Neuron (in vitro differentiated cells): ENCODE measurements around the gene IL21.
"Not testable (repeated sequence)": the region's sequence is repeated elsewhere in the genome, so short reads cannot be mapped to it uniquely, and the experiment has no call there.

Source experiments
- H2AFZ ChIP-seq: one replicate; pipeline ENCODE4 v1.6.1; 2013; ENCODE audit warnings: low read depth, mild to moderate bottlenecking, inconsistent platforms, low read length, moderate library complexity
- H3K27me3 ChIP-seq: one replicate; pipeline ENCODE4 v1.6.1; 2013; ENCODE audit warnings: low read length; ENCODE audit not compliant: insufficient read depth
- H3K36me3 ChIP-seq: one replicate; pipeline ENCODE4 v1.6.1; 2013; ENCODE audit warnings: low read length; ENCODE audit not compliant: insufficient read depth
- H3K4me1 ChIP-seq: one replicate; pipeline ENCODE4 v1.6.1; 2013; ENCODE audit warnings: low read length; ENCODE audit not compliant: insufficient read depth
- H3K4me3 ChIP-seq: 2 replicates; pipeline ENCODE4 v1.5.1; 2013; ENCODE audit warnings: mild to moderate bottlenecking, low read length, moderate library complexity
- H3K9me3 ChIP-seq: one replicate; pipeline ENCODE4 v1.6.1; 2013; ENCODE audit warnings: low read length

Gene IL21

DNA sequence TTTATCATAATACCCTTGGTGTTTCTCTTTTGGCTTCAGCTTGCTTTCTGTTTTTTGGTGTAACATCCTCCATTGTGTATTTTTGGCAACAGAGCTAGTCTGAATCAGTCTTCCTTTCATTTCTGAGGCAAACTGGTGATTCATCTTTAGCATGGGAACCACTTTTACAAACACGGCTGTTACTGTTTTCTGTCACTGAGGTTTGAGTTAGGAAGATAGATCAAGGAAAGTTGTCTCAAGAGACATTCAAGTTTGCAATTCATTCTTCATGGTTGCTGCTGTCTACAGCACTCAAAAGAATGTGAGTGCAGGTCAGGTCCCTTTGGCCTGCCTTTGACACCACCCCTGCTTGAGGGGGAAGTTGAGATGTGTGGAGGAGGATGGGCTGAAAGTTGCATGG lies 36.3 kb downstream of the IL21 start:
- no peaks in the 10 kb centered on the region for H3K36me3 ChIP-seq

DNA sequence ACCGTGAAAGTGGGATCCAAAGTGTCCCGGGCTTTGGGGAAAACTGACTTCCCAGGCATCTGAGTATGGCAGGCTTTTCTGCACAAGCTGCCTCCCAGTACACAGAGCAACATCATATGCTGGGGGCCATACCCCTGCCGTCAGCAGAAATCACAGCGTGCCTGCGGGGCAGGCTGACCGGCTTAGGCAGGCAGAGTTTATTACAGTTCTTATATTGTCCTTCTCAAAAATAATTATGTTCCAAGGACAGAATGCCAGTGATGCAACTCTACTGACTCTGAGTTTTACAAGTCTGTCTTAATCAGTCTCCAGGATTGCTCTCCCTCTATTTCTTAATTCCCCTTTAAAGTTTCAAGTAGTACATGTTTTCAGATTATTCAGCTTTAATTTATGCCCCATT lies 37.0 kb downstream of the IL21 start:
- Histone ChIP-seq H3K4me3 (no peak overlapping the region), H3K4me1 (peaks cover 5% of the 10 kb centered on the region), H3K36me3 (no peaks in the 10 kb centered on the region)

More for the DNA sequence above, 36.3 kb downstream of the IL21 start:
- H3K27me3 ChIP-seq = no peaks in the 10 kb centered on the region
- H3K4me3 ChIP-seq = no peak overlapping the region
- no peaks in the 10 kb centered on the region for H3K9me3 ChIP-seq
- H3K4me1 ChIP-seq = peaks cover 5% of the 10 kb centered on the region
- no peak overlapping the region for H2AFZ ChIP-seq

DNA sequence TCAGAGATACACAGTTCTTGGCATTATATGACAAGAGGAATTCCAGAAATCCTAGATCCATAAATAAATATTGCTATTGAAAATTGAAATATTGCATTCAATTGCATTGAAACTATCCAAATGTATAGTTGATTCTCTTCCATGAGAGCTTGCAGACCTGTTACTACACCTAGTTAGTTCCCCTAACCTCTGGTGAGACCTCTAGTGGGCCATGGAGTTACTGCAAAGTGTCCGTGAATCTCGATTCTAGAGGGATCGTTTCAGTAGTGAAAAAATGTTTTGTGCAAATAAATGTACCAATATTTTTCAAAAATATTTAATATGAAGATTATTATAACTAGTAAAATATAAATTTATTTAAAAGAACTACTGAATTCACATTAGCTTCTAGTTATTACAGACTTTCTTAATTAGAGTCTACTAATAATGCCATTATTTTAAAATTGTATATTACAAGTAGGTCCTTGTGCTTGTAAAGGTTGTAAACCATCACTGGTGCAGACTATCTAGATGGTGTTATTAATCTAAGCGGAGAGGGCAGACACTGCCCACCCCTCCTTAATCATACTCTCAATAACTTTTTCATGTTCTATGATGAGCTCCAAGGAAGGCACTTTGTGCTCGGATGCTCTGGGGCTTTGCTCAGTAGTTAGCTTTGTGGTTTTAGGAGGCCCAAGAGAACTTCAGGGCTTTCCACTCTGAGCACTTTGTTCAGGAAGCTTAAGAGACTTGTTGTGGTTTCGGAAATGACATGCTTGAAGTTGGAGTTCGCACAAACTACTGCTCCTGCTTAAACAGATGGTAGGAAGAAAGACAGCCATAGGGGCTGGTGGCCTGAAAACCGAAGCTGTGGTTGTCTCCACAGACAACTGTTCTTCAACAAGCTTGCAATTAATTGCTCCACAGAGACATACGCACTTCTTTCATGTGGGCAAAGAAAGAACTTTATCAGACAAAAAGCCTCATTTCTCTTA lies 42.8 kb downstream of the IL21 start:
- H3K27me3 ChIP-seq = no peaks in the 10 kb centered on the region
- H2AFZ ChIP-seq = no peak overlapping the region
- H3K4me1 ChIP-seq = no peaks in the 10 kb centered on the region
- H3K4me3 ChIP-seq = no peak overlapping the region
- H3K9me3 ChIP-seq = no peaks in the 10 kb centered on the region
- no peaks in the 10 kb centered on the region for H3K36me3 ChIP-seq

More for the DNA sequence above, 37.0 kb downstream of the IL21 start:
- H2AFZ ChIP-seq = no peak overlapping the region
- no peaks in the 10 kb centered on the region for H3K27me3 ChIP-seq
- no peaks in the 10 kb centered on the region for H3K9me3 ChIP-seq

DNA sequence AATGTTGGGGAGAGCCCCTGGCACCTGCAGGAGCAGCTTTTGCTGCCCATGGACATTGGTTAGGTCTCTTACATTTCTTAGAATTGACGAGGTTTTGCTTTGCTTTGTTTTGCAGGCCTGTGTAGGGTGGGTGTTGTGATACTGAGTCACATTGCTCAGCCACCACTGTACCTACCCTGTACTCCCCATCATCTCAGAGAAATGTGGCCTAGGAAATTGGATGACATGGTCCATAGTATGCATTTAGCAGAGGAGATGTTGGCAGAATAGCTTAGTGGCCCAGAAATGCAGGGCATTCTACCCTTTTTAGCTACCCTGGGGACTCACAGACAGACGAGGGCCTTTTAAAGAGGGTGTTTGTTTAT lies 43.7 kb downstream of the IL21 start:
- H2AFZ ChIP-seq = no peak overlapping the region
- H3K4me1 ChIP-seq = no peaks in the 10 kb centered on the region
- no peak overlapping the region for H3K4me3 ChIP-seq
- no peaks in the 10 kb centered on the region for H3K27me3 ChIP-seq
- H3K9me3 ChIP-seq = no peaks in the 10 kb centered on the region
- no peaks in the 10 kb centered on the region for H3K36me3 ChIP-seq

- Histone ChIP-seq H2AFZ (no peak overlapping the region), H3K9me3 (no peaks in the 10 kb centered on the region), H3K27me3 (no peaks in the 10 kb centered on the region), H3K36me3 (no peaks in the 10 kb centered on the region), H3K4me1 (no peaks in the 10 kb centered on the region), H3K4me3 (no peak overlapping the region)
Observed at GRCh38 chr4:122576261-122577188, 44.3 kb downstream of the IL21 start.

GRCh38 chr4:122574347-122574746 lies 46.5 kb downstream of the IL21 start:
- H3K9me3 ChIP-seq, H2AFZ ChIP-seq, H3K4me3 ChIP-seq, H3K27me3 ChIP-seq, H3K36me3 ChIP-seq, H3K4me1 ChIP-seq: not testable (repeated sequence)

DNA sequence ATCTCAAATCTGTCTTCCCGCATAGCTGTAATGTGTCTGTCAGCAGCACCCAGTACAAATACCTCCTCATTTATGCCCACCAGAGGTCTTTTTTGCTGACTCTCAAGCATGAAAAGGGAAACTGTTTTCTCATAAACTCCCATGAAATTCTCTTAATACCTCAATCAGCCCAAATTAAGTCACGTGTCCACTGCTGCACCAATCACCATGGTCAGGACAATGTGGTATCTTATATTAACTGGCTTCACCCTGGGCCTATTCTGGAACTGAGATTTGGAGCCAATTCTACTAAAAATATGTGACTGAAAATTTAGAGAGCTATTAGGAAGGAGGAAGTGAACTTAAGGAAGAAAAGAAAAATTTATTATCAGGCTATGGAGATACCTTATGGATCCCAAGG lies 58.4 kb downstream of the IL21 start:
- no peak overlapping the region for H3K4me3 ChIP-seq
- no peaks in the 10 kb centered on the region for H3K4me1 ChIP-seq
- no peaks in the 10 kb centered on the region for H3K36me3 ChIP-seq
- H3K9me3 ChIP-seq = no peaks in the 10 kb centered on the region
- H2AFZ ChIP-seq = no peak overlapping the region
- no peaks in the 10 kb centered on the region for H3K27me3 ChIP-seq
